ENCODE measurements around the gene ADD1.

GRCh38 chr4:2795893-2796848 is 47.5 kb upstream of the ADD1 start:
- TF ChIP-seq CTCF (conservative IDR thresholded peaks at IDR 0.05 in 1 of 2, IDR thresholded peaks at IDR 0.05 in 1 of 2; ENCODE audit: extremely low read depth in 1 of 2, insufficient read depth in 1 of 2, low read depth in 1 of 2, low read length in 2 of 2), result no peak
- no peak for TF ChIP-seq EZH2 (IDR thresholded peaks at IDR 0.05; ENCODE audit: borderline replicate concordance, low read length)

Data from mammary epithelial cell (primary cell).